NCI-H2196 treated with DMSO at 0.1 percent for 48 hours (cell line): ENCODE results near the gene VAMP5.

Source experiments
- DNase-seq: peaks from one replicate; lab custom pipeline; 2025; ENCODE audit not compliant: unreplicated experiment; lab: John Stamatoyannopoulos, UW

The VAMP5 gene

DNA sequence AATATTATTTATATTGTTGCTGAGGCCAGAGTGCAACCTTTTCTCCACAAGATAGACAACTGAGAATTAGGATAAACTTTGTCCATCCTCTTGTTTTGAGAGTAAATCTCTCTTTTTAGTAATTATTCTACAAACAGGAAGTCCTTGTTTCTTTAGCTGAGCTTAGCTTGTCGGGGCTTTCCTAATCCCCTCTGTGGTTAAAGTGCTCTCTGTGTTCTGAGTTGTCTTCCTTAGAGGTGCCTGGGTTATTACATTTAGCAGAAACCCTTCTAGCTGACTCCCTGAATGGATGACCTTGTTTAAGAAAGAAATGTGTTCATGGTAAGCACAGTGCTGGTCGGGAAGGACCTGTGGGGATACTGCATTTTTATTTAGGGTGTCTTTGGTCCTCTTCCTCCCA lies 44.4 kb downstream of the VAMP5 start:
- no peak for DNase-seq

DNA sequence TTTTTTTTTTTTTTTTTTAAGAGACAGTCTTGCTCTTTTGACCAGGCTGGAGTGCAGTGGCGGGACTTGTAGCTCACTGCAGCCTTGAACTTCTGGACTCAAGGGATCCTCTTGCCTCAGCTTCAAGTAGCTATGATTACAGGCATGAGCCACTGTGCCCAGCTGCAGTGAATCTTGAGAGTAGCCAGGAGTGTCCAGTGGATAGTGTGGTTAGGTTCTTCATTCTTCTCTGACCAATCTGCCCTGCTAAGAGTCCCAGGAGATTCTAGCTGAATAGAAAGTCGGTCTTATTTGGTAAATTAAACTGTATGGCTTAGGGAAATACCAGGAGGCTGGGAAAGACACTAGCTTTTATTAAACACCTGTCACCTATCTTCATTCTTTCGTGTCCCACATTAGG lies 47.1 kb downstream of the VAMP5 start:
- DNase-seq, result no peak

DNA sequence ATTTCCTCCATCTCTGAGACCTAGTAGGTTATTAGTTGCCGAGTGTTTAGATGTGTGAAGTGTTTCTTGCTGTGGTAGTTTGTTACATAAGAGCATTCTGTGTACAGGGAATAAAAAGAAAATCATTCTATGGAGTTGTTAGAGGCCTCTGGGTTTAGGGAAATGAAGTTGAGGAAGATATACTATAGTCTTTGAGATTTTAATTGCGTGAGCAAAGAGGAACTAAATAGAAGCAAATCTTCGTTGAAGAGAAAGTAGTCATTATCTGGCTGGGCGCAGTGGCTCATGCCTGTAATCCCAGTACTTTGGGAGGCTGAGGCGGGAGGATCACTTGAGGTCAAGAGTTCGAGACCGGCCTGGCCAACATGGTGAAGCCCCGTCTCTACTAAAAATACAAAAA lies 50.8 kb downstream of the VAMP5 start:
- DNase-seq, result no peak

DNA sequence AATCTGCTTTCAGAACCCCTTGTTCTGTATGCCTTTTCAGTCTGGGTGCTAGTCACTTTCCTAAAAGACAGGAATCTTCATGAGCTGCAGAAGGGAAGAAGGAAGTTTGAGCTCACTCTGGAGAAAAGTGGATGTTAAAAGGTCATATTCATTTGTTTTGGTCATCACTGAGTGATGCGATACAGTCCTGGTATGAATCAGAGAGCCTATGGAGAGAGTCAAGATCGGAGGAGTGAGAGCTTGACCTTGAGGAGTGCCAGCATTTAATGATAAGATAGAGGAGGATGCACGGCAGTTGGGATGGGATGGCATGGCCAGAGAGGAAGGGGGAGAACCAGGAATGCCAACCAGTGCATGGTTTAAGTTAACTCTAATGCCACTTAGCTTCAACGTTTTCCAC lies 51.4 kb downstream of the VAMP5 start:
- DNase-seq, result no peak

DNA sequence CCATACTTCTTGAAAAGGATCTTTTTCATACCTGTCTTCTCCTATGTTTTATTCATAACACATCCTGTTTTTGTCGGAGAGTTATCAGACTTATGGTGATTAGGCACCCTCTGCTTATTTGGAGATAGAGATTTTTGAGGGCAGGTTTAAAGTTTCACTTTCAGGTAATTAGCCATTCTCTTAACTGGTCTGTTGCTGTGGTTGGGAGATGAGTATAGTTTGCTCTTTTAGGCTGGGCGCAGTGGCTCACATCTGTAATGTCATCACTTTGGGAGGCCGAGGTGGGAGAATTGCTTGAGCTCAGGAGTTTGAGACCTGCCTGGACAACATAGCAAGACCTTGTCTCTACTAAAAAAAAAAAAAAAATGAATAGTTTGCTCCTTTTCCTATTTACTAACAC lies 58.5 kb downstream of the VAMP5 start:
- no peak for DNase-seq
